Stimulated activated CD8-positive, alpha-beta memory T cell treated with anti-CD3 and anti-CD28 coated beads, Interleukin-7, amount 100 ng/mL, for 4 hours (primary cell): ENCODE measurements around the gene NR2F2.

Experiments
- DNase-seq, 2 donors: peaks; one replicate each; pipeline ENCODE4 v3.0.0-alpha.2; 2020; ENCODE audit warnings: low read depth in 2 of 2

Gene NR2F2

DNA sequence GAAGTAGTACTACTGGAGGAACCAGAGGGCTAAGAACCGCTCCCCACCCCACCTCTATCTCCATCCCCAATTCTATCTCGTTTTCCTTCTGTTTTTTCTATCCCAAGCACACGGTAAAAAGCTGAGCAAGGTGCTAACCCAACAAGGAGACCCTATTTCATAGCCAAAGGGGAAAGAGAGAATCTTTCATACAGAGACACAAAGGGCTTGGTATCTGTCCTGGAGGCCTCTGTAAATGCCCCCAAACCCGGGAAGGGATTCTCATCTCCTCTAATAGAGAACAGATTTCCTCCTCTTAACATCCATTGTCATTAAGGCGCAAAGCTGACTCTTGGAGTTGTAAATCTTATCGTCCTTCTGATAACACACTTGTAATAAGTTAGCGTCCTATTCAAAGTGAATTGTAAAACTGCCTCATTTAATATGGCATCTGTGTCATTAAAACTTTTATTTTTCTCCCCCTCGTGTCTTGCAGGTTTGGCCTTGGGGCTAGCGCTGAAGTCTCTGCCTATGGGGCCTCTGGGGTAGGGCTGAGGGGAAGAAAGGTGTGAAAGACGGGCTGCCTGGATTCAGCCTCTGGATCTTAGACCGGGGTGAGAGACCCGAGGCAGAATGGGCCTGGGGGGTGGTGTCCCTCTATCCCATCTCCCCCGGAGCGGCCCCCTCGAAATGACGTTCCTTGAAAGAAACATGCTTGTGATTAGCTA lies 12.1 kb downstream of the NR2F2 start:
- DNase-seq = no peak

DNA sequence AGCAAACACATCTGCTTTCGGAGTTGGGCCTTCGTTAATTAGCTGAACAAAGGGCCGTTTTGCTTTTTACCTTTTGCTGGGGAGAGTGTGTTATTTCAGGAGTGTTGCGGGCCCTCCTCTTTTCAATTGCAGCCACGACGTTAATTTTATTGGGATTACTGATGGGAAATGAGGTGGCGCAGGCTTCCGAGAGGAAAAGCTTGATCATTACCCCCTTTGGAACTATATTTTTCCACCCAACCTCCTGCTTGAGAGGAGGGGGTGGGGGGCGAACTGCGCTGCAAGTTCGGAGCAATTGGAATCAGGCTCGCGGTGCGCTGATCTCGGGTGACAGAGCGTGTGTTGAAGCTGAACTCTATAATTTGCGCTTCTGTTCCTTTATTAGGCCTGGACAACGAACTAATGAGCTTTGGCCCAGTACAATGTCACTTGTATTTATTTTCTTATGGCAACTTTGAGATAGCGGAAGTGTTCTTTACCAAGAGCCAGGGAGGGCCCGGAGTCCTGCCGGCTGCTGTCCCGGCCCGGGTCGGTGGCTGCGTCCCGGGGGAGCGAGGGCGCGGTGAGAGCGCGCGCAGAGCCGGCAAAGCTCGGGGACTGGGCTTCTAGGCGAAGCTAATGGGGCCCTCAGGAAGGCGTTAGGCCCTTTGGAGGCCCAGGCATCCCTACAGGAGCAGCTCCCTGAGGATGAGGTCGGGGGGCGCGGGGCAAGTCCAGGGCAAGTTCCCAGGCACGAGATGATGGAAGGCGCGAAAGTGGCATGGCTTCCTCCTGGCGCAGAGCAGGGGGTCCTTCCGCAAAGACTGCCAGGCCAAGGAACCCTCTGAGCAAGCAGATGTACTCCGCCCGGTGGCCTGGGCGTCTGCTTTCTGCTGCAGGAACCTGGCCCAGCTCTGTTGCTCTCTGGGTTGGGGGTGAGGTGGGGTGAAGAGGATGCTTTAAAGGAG lies 12.9 kb downstream of the NR2F2 start:
- DNase-seq = no peak

DNA sequence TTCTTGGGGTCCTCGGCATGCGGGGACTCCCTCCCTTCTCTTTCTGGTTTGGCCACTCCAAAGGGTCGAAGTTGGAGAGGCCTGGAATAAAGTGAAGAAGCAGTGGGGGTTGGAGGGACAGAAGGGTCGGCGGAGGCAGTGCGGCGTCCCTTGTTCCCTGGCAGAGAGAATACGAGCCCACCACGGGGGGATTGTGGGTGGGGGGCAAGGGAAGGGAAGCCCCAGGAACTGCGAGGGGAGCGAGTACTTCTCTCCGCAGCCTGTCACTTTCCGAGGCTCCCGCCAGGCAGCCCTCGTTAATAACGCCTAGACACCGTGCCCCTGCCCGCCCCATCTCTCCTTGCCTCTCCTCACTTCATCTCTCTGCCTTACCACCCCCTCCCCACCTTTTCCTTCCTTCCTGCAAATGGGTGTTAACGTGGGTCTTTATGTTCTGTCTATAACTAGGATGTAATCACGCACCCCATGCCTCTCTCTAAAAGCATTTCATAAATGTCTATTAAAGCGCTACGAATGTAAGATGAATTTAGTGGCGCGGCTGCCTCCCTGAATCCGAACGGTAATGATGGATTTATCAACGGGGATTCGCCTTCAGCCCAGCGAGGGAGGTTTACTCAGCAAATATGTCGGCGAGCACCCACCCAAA lies 13.7 kb downstream of the NR2F2 start:
- DNase-seq = no peak

DNA sequence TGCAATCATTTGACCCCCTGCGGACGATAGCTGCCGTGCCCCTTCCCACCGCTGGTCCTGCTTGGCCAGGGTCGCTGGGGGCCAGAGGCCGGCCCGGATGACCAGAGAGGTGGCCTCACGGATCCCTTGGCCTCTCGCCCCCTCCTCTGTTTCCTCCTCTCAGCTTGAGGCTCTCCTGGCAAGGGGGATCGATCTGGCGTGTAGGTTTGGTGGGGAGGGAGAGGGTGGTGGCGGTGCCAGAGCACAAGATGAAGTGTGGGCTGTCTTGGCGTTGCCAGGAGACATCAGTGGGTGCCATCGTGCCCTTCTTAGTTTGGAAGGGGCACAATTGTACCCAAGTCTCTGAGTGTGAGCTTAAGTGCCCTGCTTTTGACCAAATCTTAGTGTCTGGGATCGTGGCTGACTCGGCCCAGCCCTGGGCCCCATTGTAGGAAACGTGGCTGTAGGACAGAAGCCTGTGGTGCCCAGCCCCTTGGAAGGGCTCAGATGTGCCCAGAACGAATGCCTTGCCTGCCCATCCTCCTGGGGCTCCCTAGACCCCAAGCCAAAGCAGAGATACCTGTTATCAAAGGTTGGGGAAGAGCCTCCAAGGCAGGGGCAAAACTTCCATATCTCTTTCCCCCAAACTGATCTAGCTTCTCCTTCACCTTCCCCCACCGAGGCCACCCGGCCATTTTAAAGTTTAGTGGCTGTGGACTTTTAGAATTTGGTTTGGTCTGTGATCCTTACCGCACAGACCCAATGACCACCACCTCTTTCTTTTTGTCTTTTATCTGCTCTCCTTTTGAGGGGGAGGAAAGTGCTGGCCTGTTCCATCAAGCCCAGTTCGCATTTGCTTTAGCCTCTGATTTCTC lies 14.4 kb downstream of the NR2F2 start:
- DNase-seq = no peak

DNA sequence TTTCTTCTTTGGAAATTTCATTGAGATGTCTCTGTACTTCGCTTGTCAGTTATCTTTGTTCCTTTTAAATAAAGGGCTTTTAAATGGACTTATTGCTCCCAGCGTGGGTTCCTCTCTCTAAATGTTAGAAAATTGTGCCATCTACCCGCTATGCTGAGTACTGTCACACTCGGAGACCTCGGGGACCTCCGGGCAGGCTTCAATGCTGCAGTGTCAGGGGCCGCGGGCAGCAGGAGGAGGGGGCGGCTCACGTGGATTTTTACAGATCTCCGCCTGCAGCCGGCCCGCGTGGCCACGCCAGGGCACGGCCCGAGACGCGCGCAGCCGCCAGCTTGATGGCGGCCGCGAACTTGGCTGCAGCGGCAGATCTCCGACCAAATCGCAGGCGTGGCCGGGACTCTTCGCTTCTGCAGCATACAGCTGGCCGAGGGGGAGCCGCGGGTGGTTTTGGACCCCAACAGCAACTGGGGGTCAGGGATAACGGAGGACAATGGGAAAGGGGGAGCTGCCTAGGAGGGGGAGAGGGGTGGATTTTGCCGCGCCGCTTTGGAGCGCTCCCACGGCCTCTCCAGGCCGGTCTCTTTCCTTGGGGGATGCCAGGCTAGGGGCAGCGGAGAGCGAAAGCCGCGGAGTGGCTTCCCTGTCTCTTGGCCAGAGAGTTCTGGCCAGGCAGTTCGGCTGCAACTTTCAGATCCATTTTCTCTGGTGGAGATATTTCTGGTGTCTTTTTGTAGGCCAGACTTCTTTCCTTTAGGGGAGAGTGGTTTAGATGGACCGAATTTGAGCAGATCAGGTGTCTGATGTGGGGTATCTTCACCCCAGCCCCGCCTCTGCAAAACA lies 15.3 kb downstream of the NR2F2 start:
- DNase-seq = no peak

DNA sequence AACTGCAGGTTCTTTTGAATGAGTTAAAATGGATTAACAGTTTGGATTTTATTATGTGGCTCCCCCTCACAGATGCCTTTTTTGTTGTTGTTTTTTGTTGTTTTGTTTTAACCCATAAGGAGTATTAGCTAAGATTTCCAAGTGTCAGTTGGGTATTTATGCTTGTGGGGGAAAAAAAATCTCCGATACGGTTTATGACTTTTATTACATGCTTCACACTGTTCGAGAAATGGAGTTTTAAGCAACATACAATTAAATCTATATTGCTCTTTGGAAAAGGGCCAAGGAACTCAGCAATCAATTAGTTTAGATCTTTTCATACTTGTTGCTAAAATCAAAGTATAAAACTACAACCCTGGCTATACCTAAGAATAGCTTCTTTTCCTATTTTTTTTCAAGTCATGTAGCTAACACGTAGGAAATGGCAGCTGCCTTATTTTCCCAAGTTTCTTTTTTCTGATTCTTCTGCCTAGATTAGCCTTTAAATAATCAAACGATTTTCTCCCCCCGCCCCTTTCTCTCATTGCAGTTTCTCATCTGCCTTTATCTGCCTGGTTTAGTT lies 16.0 kb downstream of the NR2F2 start:
- no peak for DNase-seq

DNA sequence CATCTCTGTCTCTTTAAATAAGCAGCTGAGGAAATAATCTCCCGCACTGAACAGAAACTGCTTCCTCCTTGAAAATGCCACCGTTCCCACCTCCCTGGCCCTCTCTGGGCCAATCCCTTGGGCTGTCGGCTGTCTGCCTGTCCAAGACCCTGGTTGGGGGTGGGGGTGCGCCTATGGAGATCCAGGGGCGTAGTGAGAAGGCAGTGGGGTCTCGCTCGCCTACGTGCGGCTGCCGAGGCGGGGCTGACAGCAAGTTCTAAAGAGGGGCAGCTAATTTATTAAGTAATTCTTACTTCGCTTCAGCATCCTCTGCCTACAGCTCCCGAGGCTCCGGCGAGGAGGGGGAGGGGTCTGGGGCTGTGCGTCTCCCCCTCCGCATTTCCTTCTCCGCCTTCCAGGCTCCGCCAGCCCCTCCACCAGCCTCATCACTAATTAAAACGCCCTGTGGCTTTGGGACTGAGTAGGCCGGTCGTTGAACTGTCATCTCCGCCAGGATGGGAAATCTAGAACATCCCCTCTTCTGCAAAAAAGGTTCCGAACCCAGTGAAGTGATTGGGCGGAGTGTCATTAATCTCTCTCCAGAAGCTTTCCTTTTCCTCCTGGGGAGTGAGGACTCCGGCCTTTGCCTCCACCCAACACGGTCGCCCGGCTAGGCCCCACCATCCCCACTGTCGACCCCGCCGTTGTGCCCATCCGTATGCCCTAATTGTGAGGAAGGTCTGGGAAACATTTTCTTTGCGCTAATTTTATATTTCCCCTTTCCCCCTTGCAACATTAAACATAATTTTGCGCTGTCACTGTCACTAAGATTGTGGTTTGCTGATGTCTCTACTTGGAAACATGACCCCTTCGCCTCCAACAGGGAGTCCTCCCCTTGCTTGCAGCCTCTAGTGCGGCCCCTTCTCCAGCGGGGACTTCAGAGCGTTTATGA lies 16.9 kb downstream of the NR2F2 start:
- DNase-seq = no peak

DNA sequence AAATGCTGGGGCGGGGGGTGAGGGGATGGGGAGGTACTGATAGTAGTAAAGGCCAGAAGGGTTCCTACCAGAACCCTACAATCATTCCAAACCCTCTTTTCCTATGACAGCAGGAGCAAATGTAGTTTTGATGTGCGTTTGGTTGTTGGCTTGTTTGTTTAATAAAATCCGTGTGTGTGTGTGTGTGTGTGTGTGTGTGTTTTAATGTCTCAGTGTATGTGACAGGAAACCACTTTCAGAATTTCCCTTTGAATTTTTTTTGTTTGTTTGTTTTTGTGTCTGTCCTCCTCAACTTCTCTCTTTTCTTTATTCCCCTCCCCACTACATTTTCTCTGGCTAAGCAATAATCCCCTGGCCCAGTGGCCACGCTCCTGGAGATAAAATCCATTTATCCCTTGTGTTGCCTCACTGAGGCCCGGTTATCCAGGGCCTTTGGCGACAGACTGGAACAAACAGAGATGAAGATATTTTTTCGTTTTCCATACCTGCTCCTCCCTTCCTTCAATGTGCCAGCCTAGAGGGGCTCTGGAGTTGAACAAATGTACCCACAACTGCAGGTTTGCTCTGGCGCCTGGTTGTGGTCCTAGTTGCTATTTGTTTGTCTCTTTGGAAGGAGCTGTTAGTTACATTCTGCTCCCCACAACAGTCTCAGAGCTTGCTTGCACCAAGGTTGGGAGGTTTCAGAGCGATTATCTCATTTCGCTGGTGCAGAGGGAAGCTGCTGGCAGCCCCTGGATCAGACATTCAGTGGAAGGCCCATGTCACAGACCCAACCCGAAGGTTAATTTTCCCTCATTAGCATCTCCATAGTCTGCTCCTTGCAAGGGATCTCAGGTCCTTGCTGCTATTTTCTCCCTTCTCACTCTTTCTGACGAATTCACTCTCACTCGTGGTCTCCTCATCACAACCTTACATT lies 17.9 kb downstream of the NR2F2 start:
- no peak for DNase-seq

DNA sequence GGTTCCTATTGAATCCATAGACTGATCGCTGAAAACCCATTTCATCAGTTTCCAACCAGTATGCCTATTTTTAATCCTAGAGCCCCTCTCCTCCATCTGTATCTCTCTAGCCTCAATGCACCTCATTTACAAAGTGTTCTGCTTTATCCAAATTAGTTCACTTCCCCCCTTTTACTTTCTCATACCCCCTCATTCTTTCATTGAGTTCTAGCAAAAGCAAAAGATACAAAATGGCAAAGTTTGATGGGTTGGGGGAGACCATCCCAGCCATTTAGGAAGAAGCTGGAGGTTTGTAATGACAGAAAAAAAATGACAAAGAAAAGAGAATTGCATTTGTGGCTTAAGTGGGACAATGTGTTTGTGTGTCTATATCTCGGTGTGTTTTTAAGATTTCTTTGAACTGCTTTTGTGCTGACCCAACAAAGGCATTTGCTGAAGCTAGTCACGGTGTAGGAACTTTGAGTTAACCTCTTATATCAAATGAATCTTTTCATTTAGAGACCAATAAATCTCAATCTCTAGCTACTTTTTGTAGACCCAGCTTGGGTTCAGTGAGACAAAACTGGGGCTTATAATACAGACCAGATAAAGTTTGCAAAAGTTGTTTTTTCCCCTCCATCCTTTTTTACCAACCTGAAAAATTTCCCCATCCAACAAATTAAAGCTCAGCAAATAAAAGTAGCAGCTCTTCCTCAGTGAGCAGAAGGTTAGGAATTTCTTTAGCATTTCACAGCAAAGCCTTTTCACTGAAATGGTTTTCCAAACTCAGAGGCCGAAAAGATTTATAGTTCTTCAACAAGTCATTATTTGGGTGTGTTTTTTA lies 18.7 kb downstream of the NR2F2 start:
- no peak for DNase-seq

DNA sequence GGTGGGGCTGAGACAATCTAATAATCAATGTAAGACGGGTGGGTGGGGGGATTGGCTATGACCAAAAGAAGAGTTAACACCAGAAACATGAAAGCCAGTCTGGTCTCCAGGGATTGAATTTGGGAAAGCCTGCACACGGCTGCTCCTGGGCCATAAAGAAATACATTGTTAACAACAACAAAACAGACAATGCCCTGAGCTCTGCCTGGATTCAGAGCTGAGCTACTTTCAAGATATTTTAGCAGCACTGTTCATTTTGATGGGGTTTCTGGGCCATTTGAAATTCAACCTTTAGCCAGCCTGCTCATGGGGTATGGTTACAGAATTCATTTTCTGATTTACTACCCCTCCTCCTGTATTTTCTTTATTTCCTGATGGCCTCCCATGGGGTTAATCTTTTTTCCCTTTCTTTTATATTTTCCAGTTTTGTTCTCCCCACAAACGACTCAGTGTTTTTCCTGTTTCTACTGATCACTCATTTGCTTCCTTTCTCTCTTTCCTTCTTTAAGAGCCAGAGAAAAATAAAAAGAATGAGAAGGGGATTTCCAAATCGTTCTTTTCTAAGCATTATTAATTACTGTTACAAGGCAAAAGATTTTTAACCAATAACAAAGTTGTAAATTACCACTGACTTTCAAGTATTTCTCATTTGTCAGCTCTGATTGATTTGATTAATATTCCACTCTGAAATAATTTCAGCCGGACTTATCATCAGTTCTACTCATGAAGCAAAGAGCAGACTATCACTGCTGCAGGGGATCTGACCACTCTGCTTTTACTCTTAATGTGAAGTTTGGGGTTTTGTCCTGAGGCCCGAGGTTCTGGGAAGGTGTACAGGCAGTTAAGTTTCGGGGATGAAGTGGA lies 19.6 kb downstream of the NR2F2 start:
- no peak for DNase-seq

DNA sequence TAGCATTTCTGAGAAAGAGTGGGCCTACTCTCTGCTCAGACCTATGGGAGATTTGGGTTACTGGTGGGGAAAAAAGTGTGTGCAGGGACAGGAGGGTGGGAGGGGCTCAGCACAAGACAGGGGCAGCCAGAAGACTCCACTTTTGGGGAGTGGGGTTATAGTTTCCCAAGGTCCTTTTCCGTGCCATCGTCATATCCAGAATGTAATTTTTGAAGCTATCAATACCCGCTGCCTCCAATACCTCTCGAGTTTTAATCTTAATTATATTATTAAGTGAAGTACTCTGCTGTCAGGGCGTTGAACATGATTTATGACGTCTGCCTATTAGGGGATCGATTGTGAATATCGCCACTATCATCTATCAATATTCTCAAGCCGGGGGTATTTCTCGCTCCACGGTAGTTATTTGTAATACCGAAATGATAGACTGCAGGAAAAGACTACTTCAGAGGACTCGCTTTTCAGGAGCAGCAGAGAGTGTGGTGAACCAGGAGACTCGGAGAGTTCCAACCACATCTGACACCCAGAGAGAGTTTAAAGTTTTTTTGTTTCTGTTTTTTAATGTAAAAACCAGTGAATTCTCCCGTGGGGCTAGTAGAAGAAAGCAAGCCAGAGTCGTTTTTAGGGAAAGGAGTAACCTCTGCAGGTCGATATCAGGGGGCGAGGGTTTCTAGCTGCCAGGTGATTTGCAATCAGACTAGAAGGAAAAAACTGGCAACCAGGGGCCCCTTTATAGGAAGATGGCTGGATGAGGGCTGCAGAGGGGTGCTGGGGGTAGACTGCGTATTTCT lies 20.6 kb downstream of the NR2F2 start:
- DNase-seq = no peak

DNA sequence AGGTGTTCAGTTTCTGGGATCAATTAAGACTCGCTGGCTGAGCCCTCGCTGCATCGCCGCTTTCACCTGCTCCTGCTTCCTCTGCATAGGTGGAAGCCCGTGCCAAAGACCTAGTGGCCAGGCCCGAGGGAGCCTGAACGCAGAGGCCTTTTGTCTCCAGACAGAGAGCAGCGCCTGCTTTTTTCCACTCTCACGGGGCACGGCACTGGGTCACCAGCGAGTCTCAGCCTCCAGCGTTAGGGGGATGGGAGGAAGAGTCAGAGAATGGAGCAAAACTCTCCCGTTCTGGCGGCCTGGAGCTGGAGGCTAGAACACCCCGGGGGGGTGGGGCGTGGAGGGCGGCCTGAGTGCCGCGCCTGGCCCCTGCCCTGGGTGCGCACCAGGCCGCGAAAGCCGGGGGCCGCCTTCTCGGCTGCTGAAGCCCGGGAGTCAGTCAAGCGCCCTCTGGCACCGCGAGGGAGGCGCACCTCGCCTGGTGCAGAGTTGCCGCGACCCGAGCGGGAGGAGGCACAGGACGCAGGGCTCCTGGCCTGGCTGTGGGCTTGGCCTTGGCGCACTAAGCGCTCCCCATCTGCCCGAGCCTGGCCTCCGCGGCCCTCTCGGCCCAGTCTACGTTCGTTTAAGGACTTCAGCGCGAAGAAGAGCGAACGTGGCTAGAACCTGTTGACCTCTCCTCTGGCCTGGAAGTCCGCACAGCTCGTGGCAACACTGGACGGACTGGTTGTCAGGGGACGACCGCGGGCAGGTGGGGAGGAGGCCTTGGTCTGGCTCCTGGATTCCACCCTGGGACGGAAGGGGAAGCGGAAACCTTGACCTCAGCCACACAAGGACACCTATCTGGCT lies 21.5 kb downstream of the NR2F2 start:
- no peak for DNase-seq

DNA sequence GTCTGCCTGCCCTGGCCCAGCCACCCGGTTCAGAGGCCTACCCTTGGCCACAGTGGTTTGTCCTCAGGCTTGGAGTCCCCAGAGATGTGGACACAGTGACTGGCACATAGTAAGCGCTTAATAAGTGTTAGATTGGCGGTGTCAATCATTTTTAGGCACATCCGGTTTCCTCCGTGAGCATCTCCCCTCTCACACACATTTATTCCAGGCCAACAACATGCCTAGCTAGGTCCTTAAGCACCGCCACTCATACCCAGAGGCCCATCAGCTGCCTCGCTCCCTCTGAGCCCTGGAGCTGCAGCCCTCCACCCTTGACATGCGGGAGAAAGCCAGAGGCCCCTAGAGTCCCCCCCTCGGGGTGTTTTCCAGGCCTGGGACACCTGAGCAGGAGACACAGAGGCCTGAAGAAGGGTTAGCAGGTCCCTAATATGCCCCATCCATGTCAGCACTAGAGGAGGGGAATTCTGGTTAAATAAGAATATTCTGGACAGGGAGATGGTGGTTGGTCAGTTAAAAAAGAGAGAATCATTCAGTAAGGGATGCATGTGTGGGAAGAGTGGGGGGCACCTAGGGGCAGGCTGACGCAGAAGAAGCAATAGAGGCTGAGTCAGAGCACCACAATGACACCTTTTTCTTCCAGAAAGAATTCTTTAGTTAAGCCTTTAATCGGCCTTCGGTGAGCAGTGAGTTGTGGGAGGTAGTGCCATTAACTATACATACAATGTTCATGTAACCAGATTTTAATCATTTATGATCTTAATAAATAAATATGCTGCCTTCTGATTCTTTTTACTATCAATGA lies 22.3 kb downstream of the NR2F2 start:
- no peak for DNase-seq

DNA sequence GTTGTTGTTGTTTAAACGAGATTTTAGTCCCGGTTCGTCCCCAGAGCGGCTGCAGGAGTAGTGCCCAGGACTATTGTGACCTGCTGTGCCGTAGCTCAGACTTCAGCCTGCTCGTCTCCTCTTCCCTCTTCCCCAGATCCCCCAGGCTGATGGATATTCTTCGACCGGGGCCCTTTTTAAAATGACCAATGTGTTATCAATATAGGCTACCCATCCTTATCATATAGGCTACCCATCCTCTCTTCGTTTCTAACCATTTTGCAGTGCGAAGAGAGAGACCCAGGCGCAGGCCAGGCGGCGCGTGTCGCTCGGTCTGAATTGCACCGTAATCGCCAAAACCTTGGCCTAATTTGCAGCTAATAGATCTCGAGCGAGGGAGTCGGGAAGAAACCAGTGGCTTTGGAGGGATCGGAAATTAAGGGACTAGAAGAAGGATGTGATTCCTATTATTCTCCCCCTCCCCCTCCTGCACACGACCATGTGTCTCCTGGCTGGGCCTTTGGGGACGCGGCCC lies 23.0 kb downstream of the NR2F2 start:
- no peak for DNase-seq
